Endothelial cell (in vitro differentiated cells): ENCODE results near the gene SLC6A12. TPM values are rescaled to one million over a fixed set of nuclear protein-coding genes. Genes with fewer than 3 reads are reported as not detected.

Experiments used
- DNase-seq: peaks from one replicate; pipeline ENCODE4 v3.0.0; 2021; ENCODE audit warnings: low spot score
- H3K27ac Mint-ChIP-seq: one replicate; pipeline ENCODE4 v1.8.0; 2021; ENCODE audit warnings: mixed read lengths, inconsistent platforms; ENCODE audit not compliant: unreplicated experiment
- H3K27me3 Mint-ChIP-seq: one replicate; pipeline ENCODE4 v1.8.0; 2021; ENCODE audit warnings: mild to moderate bottlenecking, moderate library complexity, mixed read lengths, inconsistent platforms; ENCODE audit not compliant: unreplicated experiment
- H3K36me3 Mint-ChIP-seq: one replicate; pipeline ENCODE4 v1.8.0; 2021; ENCODE audit warnings: mild to moderate bottlenecking, low read depth, mixed read lengths, inconsistent platforms; ENCODE audit not compliant: unreplicated experiment
- H3K4me1 Mint-ChIP-seq: one replicate; pipeline ENCODE4 v1.8.0; 2021; ENCODE audit warnings: mild to moderate bottlenecking, mixed read lengths, inconsistent platforms; ENCODE audit not compliant: unreplicated experiment
- H3K4me3 Mint-ChIP-seq: one replicate; pipeline ENCODE4 v1.8.0; 2021; ENCODE audit warnings: mild to moderate bottlenecking, mixed read lengths, inconsistent platforms; ENCODE audit not compliant: unreplicated experiment
- H3K9me3 Mint-ChIP-seq: one replicate; pipeline ENCODE4 v1.8.0; 2021; ENCODE audit warnings: mixed read lengths, inconsistent platforms; ENCODE audit not compliant: unreplicated experiment
- total RNA-seq: library from RNA; stranded (reverse); fragmentation: NEBNext Ultra II Directional; extraction: Animal tissue kit (Norgen Biotek cat#: 25700); gene quantifications from one replicate; pipeline ENCODE4 v1.2.1, GENCODE V29; 2021; ENCODE audit not compliant: unreplicated experiment
- TF ChIP-seq, protein P1 (sequence below): fragments of 200-600 bp; sonication (generic); IDR thresholded peaks from one replicate; pipeline ENCODE4 v1.5.0; 2021; ENCODE audit warnings: antibody characterized with exemption; ENCODE audit not compliant: unreplicated experiment

The SLC6A12 gene
- total RNA-seq, 1 donor from 2014 or later, result 0.26 TPM

- H3K4me3 Mint-ChIP-seq, result no peak overlapping the region
- H3K36me3 Mint-ChIP-seq, result peaks cover 10% of the 10 kb centered on the region
- H3K4me1 Mint-ChIP-seq, result peaks cover 53% of the 10 kb centered on the region
- TF ChIP-seq, protein P1, sequence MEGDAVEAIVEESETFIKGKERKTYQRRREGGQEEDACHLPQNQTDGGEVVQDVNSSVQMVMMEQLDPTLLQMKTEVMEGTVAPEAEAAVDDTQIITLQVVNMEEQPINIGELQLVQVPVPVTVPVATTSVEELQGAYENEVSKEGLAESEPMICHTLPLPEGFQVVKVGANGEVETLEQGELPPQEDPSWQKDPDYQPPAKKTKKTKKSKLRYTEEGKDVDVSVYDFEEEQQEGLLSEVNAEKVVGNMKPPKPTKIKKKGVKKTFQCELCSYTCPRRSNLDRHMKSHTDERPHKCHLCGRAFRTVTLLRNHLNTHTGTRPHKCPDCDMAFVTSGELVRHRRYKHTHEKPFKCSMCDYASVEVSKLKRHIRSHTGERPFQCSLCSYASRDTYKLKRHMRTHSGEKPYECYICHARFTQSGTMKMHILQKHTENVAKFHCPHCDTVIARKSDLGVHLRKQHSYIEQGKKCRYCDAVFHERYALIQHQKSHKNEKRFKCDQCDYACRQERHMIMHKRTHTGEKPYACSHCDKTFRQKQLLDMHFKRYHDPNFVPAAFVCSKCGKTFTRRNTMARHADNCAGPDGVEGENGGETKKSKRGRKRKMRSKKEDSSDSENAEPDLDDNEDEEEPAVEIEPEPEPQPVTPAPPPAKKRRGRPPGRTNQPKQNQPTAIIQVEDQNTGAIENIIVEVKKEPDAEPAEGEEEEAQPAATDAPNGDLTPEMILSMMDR, result no peak
- peaks cover 9% of the 10 kb centered on the region for H3K27me3 Mint-ChIP-seq
- no peaks in the 10 kb centered on the region for H3K9me3 Mint-ChIP-seq
- peak overlapping the region; percentile 30 for H3K27ac Mint-ChIP-seq
- DNase-seq, result no peak
Measured at GRCh38 chr12:166425-167075, 47.4 kb downstream of the SLC6A12 start.

GRCh38 chr12:165862-166368 is 48.0 kb downstream of the SLC6A12 start:
- H3K27me3 Mint-ChIP-seq, result peaks cover 15% of the 10 kb centered on the region
- TF ChIP-seq, protein P1, result no peak

GRCh38 chr12:164207-164606 is 49.8 kb downstream of the SLC6A12 start:
- Mint-ChIP-seq H3K4me3 (no peak overlapping the region), H3K27me3 (peaks cover 15% of the 10 kb centered on the region), H3K9me3 (no peaks in the 10 kb centered on the region), H3K36me3 (peaks cover 7% of the 10 kb centered on the region), H3K27ac (no peak overlapping the region), H3K4me1 (peaks cover 31% of the 10 kb centered on the region)
- no peak for DNase-seq
- TF ChIP-seq, protein P1, result no peak

More at GRCh38 chr12:165862-166368, 48.0 kb downstream of the SLC6A12 start:
- no peaks in the 10 kb centered on the region for H3K9me3 Mint-ChIP-seq
- no peak overlapping the region for H3K27ac Mint-ChIP-seq
- peaks cover 47% of the 10 kb centered on the region for H3K4me1 Mint-ChIP-seq
- no peak for DNase-seq
- H3K36me3 Mint-ChIP-seq, result peaks cover 7% of the 10 kb centered on the region
- H3K4me3 Mint-ChIP-seq, result no peak overlapping the region

DNA sequence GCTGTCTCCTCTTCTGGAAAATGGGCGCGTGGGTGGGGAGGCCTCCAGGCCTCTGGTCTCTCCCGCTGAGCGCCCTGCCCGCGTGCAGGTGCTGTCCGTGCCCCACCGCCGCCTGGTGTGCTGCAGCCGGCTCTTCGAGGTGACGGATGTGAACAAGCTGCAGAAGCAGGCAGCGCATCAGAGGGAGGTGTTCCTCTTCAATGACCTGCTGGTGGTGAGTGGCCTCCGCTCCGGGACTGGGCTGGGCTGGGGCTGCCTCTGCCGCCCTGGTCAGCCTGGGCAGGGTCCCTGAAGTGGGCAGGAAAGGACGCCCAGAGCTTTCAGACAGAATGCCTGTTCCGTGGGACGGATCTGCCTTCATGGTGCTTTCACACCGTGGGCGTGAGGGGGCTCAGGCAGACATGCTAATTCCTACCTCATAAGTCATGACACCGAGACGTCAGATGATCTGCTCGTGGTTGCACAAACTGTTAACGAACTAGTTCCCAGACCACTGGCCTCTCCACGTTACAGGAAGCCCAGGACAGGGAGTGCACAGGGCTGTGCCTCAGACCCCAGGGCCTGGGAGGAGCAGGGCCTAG is 50.5 kb downstream of the SLC6A12 start:
- no peak overlapping the region for H3K4me3 Mint-ChIP-seq
- no peak for DNase-seq
- H3K4me1 Mint-ChIP-seq, result peaks cover 24% of the 10 kb centered on the region
- H3K36me3 Mint-ChIP-seq, result peaks cover 7% of the 10 kb centered on the region
- TF ChIP-seq, protein P1, result no peak
- H3K9me3 Mint-ChIP-seq, result no peaks in the 10 kb centered on the region
- no peak overlapping the region for H3K27ac Mint-ChIP-seq
- H3K27me3 Mint-ChIP-seq, result peaks cover 17% of the 10 kb centered on the region
